ENCODE results near the gene CRTC3. TPM values are rescaled to one million over a fixed set of nuclear protein-coding genes. Genes with fewer than 3 reads are reported as not detected.
A peak's percentile ranks its signal among the peaks of the same experiment; 100 is the strongest.

Gene CRTC3
- total RNA-seq, 1 experiment from 2014 or later: 10.5 TPM

GRCh38 chr15:90563463-90563862, 33.7 kb downstream of the CRTC3 start:
- DNase-seq (ENCODE audit: low read depth): no peak

GRCh38 chr15:90564051-90564450, 34.3 kb downstream of the CRTC3 start:
- DNase-seq (ENCODE audit: low read depth): no peak

GRCh38 chr15:90564590-90564989, 34.9 kb downstream of the CRTC3 start:
- DNase-seq (ENCODE audit: low read depth): no peak

GRCh38 chr15:90565866-90566265, 36.1 kb downstream of the CRTC3 start:
- DNase-seq (ENCODE audit: low read depth): no peak

GRCh38 chr15:90570643-90571042, 40.9 kb downstream of the CRTC3 start:
- peak; percentile 19 for DNase-seq (ENCODE audit: low read depth)

- peak; percentile 92 for DNase-seq (ENCODE audit: low read depth)
Observed at GRCh38 chr15:90571063-90571541, 41.4 kb downstream of the CRTC3 start.

GRCh38 chr15:90572893-90573292, 43.2 kb downstream of the CRTC3 start:
- no peak for DNase-seq (ENCODE audit: low read depth)

GRCh38 chr15:90576711-90577389, 47.1 kb downstream of the CRTC3 start:
- no peak for DNase-seq (ENCODE audit: low read depth)

GRCh38 chr15:90579213-90579612, 49.5 kb downstream of the CRTC3 start:
- DNase-seq (ENCODE audit: low read depth): no peak

- DNase-seq (ENCODE audit: low read depth): no peak
Observed at GRCh38 chr15:90580099-90580498, 50.4 kb downstream of the CRTC3 start.

GRCh38 chr15:90580541-90580940, 50.8 kb downstream of the CRTC3 start:
- DNase-seq (ENCODE audit: low read depth): no peak

GRCh38 chr15:90580946-90581345, 51.2 kb downstream of the CRTC3 start:
- DNase-seq (ENCODE audit: low read depth): no peak

- DNase-seq (ENCODE audit: low read depth): no peak
Observed at GRCh38 chr15:90581771-90582352, 52.1 kb downstream of the CRTC3 start.

GRCh38 chr15:90582553-90582952, 52.8 kb downstream of the CRTC3 start:
- peak; percentile 35 for DNase-seq (ENCODE audit: low read depth)

GRCh38 chr15:90583471-90584252, 53.9 kb downstream of the CRTC3 start:
- no peak for DNase-seq (ENCODE audit: low read depth)

- DNase-seq (ENCODE audit: low read depth): no peak
Observed at GRCh38 chr15:90584841-90585240, 55.1 kb downstream of the CRTC3 start.

- DNase-seq (ENCODE audit: low read depth): peak; percentile 24
Observed at GRCh38 chr15:90585863-90586262, 56.1 kb downstream of the CRTC3 start.

GRCh38 chr15:90586948-90587347, 57.2 kb downstream of the CRTC3 start:
- no peak for DNase-seq (ENCODE audit: low read depth)

GRCh38 chr15:90588427-90588826, 58.7 kb downstream of the CRTC3 start:
- peak; percentile 70 for DNase-seq (ENCODE audit: low read depth)

- DNase-seq (ENCODE audit: low read depth): no peak
Observed at GRCh38 chr15:90591524-90591923, 61.8 kb downstream of the CRTC3 start.

- DNase-seq (ENCODE audit: low read depth): peak; percentile 26
Observed at GRCh38 chr15:90592131-90592881, 62.6 kb downstream of the CRTC3 start.

All from RPMI7951 (cell line).